ENCODE data around the gene LYAR. TPM values are rescaled to one million over a fixed set of nuclear protein-coding genes. Genes with fewer than 3 reads are reported as not detected.
"Not testable (repeated sequence)": the region's sequence is repeated elsewhere in the genome, so short reads cannot be mapped to it uniquely, and the experiment has no call there.

LYAR gene
- total RNA-seq, 2 donors from 2014 or later = 7.3 to 20.7 TPM

DNA sequence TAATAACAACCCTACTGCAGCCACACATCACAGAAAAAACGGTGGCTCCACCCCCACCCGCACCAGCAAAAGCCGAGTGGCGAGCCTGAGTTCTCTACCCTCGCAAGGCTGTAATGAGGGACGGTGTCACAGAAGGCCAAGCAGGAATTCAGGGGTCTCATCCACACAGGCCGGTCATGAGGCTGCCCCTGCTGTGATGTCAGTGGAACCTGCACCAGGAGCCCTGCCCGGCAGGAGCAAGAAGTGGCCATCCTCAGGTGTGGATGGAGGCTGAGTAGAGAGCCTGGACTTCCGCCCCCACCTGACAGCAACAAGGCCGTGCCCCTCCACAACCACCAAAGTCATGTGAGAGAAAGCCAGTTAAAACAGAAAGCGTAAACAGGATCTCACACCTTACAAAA is 20.6 kb downstream of the LYAR start:
- Histone ChIP-seq H3K4me1 (ENCODE audit: control insufficient read depth in 1 of 2, low read depth in 2 of 2) (no peaks in the 10 kb centered on the region), H3K27ac (no peak overlapping the region), H3K27me3 (replicated peaks; ENCODE audit: insufficient read depth) (no peaks in the 10 kb centered on the region), H3K36me3 (peaks cover 7% of the 10 kb centered on the region), H3K9me3 (no peaks in the 10 kb centered on the region), H3K4me3 (no peak overlapping the region)
- DNase-seq (ENCODE audit: low spot score) (no peak), ATAC-seq (ENCODE audit: insufficient number of reproducible peaks, low FRiP score, low read depth) (no peak)
- TF ChIP-seq, protein P1, sequence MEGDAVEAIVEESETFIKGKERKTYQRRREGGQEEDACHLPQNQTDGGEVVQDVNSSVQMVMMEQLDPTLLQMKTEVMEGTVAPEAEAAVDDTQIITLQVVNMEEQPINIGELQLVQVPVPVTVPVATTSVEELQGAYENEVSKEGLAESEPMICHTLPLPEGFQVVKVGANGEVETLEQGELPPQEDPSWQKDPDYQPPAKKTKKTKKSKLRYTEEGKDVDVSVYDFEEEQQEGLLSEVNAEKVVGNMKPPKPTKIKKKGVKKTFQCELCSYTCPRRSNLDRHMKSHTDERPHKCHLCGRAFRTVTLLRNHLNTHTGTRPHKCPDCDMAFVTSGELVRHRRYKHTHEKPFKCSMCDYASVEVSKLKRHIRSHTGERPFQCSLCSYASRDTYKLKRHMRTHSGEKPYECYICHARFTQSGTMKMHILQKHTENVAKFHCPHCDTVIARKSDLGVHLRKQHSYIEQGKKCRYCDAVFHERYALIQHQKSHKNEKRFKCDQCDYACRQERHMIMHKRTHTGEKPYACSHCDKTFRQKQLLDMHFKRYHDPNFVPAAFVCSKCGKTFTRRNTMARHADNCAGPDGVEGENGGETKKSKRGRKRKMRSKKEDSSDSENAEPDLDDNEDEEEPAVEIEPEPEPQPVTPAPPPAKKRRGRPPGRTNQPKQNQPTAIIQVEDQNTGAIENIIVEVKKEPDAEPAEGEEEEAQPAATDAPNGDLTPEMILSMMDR (IDR thresholded peaks at IDR 0.05) = no peak

DNA sequence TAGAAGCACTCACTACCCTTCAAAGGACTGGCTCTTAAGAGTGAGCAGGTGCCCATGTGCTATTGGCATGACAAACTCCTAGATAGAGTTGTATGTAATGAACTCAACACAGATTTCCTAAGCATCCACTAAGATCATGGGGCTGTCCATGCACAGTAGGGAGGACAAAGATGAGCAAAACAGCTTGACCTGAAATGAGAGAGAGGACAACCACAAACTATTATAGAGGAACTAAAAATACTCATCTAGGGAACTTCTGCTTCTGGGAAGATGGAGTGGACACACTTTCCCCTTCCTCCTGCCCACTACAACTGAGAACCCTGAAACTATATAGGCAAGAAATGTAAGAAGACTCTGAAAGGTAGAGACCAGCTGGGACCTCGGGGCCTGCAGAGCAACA is 21.2 kb downstream of the LYAR start:
- DNase-seq (ENCODE audit: low spot score) (no peak), ATAC-seq (ENCODE audit: insufficient number of reproducible peaks, low FRiP score, low read depth) (no peak)
- Histone ChIP-seq H3K27ac (peak overlapping the region in 1 of 2 donors; percentile 7), H3K4me3 (no peak overlapping the region), H3K36me3 (peaks cover 5% of the 10 kb centered on the region), H3K9me3 (no peaks in the 10 kb centered on the region), H3K4me1 (ENCODE audit: control insufficient read depth in 1 of 2, low read depth in 2 of 2) (no peaks in the 10 kb centered on the region), H3K27me3 (replicated peaks; ENCODE audit: insufficient read depth) (no peaks in the 10 kb centered on the region)
- TF ChIP-seq, protein P1 (IDR thresholded peaks at IDR 0.05) = no peak

DNA sequence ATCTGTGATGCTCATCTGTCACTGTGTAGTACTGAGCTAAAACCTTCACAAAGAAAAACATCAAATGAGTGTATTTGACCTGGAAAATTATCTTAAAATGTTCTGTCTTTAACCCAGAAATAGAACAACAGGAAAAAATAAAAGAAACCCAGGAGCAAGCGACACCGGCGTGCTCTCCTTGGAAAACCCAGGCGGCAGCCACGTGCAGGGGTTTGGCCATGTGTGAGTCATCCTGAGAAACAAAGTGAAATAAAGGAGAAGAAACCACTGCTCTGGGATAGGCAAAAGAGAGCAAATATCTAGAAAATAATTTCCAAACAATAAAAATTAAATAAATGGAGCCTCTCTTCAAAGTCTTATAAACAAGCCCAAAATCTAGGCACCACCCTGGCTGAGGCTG is 22.0 kb downstream of the LYAR start:
- TF ChIP-seq, protein P1 (IDR thresholded peaks at IDR 0.05) = no peak
- Histone ChIP-seq H3K27ac (no peak overlapping the region), H3K36me3 (no peaks in the 10 kb centered on the region), H3K27me3 (replicated peaks; ENCODE audit: insufficient read depth) (no peaks in the 10 kb centered on the region), H3K4me1 (ENCODE audit: control insufficient read depth in 1 of 2, low read depth in 2 of 2) (no peaks in the 10 kb centered on the region), H3K9me3 (no peaks in the 10 kb centered on the region), H3K4me3 (no peak overlapping the region)
- ATAC-seq (ENCODE audit: insufficient number of reproducible peaks, low FRiP score, low read depth) = no peak
- no peak for DNase-seq (ENCODE audit: low spot score)

DNA sequence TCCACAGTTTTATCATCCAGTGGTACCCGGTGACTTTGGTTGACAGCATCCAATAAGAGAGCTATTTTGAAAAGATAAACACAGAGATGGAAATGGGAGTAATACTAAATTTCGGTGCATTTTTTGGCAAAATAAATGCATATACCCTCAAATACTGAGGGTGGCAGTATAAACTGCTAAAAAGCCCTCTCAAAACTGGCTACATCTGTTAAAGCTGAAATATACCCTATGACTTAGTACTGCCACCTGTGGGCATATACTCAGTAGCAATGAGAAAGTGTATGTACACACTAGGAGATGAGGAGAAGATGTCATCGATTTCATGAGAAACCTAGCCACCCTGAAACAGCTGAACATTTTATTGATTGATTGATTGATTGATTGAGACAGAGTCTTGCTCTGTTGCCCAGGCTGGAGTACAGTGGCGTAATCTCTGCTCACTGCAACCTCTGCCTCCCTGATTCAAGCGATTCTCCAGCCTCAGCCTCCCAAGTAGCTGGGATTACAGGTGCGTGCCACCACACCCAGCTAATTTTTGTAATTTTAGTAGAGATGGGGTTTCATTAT is 29.7 kb downstream of the LYAR start:
- Histone ChIP-seq H3K4me1 (ENCODE audit: control insufficient read depth in 1 of 2, low read depth in 2 of 2) (no peaks in the 10 kb centered on the region), H3K4me3 (no peak overlapping the region), H3K36me3 (no peaks in the 10 kb centered on the region), H3K27ac (no peak overlapping the region), H3K27me3 (replicated peaks; ENCODE audit: insufficient read depth) (no peaks in the 10 kb centered on the region), H3K9me3 (no peaks in the 10 kb centered on the region)
- DNase-seq (ENCODE audit: low spot score) (no peak), ATAC-seq (ENCODE audit: insufficient number of reproducible peaks, low FRiP score, low read depth) (no peak)
- TF ChIP-seq, protein P1 (IDR thresholded peaks at IDR 0.05) = no peak

DNA sequence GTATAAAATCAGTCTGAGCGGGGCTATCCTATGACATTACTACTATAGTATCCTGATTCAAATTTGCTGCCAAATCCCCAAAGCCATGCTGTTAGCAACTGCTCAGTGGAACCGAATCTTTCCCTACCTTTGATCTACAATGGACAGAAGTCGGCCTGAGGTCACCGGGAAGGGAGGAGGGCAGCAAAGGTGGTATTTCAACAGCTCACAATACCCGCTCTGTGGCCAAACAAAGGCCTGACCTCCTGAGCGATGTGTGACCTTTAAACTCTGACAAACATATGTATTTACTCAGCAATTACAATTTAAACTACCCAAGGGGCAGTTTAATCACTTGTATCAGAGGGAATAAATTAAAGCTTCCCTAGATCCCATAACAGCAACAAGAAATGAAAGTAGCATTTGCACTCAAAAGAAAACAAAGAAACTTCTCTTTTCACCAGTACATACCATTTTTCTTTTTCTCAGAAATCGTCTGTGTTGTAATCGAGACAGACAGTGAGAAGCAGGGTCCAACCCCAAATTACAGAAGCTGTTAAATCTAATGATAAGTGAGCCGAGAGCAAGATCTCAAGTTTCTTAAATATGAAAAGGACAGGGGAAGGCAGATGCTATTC is 30.4 kb downstream of the LYAR start:
- Histone ChIP-seq H3K4me3 (no peak overlapping the region), H3K4me1 (ENCODE audit: control insufficient read depth in 1 of 2, low read depth in 2 of 2) (no peaks in the 10 kb centered on the region), H3K9me3 (no peaks in the 10 kb centered on the region), H3K36me3 (no peaks in the 10 kb centered on the region), H3K27me3 (replicated peaks; ENCODE audit: insufficient read depth) (no peaks in the 10 kb centered on the region), H3K27ac (no peak overlapping the region)
- TF ChIP-seq, protein P1 (IDR thresholded peaks at IDR 0.05) = no peak
- DNase-seq (ENCODE audit: low spot score) = no peak
- no peak for ATAC-seq (ENCODE audit: insufficient number of reproducible peaks, low FRiP score, low read depth)

DNA sequence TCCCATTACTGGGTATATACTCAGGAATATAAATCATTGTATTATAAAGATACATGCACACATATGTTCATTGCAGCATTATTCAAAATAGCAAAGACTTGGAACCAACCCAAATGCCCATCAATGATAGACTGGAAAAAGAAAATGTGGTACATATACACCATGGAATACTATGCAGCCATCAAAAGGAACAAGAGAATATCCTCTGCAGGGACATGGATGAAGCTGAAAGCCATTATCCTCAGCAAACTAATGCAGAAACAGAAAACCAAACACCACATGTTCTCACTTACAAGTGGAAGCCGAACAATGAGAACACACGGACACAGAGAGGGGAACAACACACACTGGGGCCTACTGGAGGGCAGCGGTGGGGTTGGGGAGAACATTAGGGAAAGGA is 32.2 kb downstream of the LYAR start:
- H3K4me1 ChIP-seq (ENCODE audit: control insufficient read depth in 1 of 2, low read depth in 2 of 2); H3K36me3 ChIP-seq; H3K4me3 ChIP-seq; H3K27ac ChIP-seq; H3K27me3 ChIP-seq (replicated peaks; ENCODE audit: insufficient read depth); H3K9me3 ChIP-seq; DNase-seq (ENCODE audit: low spot score); ATAC-seq (ENCODE audit: insufficient number of reproducible peaks, low FRiP score, low read depth): not testable (repeated sequence)

All from thoracic aorta (tissue), 2 donors.